NCI-H2196 treated with DMSO at 0.1 percent for 48 hours (cell line): ENCODE data around the gene CEP192.
"Not testable (repeated sequence)": the region's sequence is repeated elsewhere in the genome, so short reads cannot be mapped to it uniquely, and the experiment has no call there.

Experiments
- DNase-seq: peaks from one replicate; lab custom pipeline; 2025; ENCODE audit not compliant: unreplicated experiment; lab: John Stamatoyannopoulos, UW

CEP192 gene

DNA sequence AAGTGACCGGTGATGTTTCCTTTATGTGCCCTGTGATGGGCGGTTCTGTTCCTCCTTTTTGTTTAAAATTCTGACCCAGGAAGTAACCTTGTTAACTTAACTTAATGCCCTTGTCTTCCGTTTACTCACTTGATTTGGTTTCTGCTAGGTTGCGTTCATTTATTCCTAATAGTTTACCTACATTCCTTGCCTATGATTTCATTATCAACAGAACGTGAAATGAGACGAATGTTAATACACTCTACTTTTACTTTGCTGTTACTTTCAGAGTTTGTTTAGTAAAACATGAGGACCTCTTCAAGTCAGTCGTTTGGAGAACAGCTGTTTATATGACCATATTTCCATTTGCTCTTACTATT is 638 bp downstream of the CEP192 start:
- no peak for DNase-seq

DNA sequence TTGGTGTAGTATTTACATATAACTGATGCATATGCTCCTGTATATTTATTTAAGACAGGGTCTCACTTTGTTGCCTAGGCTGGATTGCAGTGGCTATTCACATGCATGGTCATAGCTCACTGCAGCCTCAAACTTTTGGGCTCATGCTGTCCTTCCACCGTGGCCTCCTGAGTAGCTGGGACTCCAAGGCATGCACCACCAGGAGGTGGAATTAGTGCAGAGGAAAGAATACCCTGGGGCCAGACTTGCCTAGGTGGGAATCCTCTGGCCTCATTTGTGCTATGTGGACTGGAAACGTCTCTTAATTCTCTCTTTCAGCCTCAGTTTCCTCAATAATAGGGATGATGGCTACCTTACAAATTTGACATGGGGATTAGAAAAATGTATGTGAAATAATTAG is 2.3 kb downstream of the CEP192 start:
- DNase-seq: no peak

DNA sequence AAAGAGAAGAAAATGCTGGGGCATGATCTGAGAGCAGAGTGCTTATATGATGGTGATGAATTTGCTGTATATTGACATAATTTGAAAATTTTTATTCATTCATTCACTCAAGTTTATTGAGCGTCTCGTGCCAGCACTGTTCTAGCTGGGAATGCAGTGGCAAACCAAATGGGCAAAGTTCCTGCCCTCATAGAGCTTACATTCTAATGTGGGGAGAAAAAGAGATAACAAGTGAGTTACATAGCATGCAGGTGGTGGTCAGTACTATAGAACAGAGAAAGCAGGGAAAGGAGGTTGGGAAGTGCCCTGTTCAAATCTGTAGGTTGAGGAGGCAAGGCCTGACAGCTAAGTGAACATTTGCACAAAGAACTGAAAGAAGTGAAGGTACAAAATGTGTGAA is 4.3 kb downstream of the CEP192 start:
- no peak for DNase-seq

DNA sequence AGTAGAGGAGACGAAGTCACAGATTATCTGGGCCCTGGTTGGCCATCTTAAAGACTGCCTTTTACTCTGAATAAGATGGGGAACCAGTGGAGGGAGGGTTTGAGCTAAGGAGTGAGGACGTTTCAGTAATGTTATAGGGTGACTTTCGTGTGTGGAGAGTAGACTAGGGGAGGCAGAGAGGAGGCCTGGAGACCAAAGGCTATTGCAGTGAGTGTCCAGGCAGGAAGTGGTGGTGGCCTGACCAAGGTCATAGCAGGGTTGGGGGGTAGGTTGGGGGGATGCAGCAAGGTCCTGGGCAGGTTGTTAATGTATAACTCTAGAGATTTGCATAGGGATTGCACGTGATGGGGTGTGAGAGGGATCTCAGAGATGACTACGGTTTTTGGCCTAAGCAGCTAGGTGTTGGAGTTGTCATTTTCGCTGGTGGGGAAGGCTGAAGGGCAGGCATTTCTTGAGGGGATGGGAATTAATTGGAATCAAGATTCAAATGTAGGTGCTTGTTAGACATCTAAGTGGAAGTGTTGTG is 4.9 kb downstream of the CEP192 start:
- no peak for DNase-seq

DNA sequence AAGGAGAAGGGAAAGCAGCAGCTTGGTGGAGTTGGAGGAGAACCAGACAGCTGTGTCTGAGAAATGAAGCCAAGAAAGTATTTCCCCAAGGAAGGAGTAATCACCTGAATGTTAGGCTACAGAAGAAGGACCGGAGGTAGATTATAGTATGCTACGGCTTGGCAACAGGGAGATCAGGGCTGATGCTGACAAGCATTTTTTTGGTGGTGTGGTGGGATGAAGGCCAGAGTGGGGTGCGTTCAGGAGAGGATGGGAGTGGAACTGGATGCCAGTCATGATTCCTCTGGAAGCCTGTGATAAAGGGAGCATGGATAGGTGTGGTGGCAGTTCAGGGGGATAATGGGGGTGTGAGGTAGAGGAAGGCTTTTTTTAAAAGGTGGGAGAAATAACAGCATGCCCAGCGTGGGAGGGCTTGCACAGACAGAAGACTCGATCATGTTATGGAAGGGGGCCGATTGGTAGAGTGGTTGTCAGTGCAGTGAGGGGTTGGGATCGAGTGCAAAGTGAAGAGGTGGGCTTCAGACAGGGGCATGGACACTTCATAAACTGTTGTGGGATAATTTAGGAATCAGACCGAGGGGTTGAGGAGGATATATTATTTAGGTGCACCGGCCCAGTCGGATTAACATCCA is 5.6 kb downstream of the CEP192 start:
- no peak for DNase-seq

DNA sequence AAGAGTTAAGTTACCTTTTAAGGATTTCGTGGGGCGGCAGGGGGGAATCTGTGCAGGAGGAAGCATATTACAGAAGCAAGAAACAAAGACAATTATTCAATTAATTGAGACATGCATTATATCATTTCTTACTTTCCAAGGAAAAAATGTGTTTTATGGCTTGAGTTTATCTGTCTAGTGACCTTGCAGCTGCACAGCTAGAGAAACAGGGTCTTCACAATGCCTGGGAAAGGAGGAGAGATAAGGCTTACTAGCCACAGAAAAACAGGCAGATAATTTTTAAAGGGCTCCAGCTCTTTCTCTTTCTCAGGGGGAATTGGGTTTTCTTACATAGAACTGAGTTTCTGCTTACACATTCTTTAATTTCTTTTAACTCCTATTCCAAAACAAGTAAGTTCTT is 6.2 kb downstream of the CEP192 start:
- DNase-seq: not testable (repeated sequence)

DNA sequence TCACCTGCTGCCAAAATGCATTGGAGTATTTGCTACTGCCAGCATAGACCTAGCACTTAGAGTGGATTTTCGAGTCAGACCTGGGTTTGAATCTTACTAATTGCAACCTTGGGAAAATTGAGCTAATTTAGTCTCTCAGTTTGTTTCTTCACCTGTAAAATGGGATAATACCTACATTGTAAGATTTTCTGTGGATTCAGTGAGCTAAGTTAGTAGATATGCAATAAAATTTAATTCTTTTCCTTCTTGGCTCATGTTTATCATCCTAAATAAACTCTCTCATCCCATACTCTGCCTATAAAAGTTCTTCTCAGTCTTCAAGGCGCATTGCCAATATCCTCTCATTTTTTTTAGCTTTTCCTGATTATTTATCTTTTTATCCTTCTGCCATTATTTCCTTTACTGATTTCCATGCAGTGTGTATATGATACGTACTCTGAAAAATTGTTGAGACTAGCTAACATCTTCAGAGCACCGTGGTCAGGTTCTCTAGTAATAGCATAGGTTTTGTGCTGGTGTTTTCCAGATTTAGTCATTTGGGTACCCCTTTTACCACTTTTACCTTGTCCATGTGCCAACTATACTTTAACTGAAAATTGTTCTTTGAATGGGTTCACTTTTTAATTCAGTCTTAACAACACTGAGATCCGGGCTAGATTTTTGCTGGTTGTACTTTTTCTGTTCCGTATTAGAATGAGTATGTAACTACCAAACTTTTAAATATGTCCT is 7.3 kb downstream of the CEP192 start:
- DNase-seq: no peak

DNA sequence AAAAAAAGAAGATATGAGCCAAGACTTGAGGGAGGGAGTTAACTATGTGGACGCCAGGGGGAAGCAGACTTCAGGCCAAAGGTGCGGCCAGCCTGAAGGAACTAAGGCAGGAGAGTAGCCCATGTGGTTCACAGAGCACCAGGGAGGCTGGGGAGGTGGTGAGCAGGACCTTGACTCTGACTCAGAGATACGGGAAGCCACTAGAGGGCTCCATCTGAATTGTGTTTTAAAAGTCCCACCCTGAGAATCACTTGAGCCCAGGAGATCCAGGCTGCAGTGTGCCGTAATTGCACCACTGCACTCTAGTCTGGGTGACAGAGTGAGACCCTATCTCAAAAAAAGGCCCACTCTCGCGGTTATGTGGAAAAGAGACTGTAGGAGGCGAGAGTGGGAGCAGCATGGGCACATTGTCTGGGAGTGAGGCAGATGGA is 12.3 kb downstream of the CEP192 start:
- DNase-seq: peak; percentile 23

DNA sequence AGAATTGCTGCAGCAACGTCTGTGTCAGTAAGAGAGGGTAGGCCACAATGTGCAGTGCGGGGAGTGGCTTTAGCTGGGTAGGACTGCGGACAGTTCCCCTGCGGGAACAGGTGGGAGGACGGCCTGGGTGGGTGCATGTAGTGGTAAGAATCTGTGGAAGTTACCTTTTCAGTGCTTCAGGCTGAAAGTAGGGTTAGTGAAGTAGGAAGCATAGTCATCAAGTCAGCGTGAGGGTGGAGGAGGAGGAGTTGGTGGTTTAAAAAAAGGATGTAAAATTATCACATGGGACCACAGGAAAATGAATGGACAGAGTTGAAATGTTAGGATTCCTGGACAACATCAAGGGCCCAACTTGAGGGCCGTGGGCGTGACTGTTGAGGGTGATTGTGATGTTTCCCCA is 13.2 kb downstream of the CEP192 start:
- DNase-seq: no peak

DNA sequence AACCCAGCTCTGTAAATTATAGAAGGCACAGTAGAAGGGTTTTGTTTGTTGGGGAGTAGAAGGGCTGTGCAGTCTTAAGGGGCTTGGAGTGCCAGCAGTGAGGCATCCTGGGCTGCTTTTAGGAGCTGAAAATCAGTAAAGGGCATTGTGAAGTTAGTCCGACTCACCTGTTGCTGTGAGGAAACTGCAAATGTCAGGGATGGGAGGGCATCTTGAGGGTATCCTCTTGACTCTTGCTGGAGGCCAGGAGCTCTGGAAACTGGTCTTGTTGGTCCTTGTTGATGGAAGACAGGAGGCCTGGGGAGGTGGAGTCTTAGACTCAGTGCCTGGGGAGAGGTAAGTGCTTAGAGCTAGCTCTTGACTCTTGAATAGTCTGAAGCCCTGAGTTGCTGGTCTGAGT is 14.1 kb downstream of the CEP192 start:
- no peak for DNase-seq

DNA sequence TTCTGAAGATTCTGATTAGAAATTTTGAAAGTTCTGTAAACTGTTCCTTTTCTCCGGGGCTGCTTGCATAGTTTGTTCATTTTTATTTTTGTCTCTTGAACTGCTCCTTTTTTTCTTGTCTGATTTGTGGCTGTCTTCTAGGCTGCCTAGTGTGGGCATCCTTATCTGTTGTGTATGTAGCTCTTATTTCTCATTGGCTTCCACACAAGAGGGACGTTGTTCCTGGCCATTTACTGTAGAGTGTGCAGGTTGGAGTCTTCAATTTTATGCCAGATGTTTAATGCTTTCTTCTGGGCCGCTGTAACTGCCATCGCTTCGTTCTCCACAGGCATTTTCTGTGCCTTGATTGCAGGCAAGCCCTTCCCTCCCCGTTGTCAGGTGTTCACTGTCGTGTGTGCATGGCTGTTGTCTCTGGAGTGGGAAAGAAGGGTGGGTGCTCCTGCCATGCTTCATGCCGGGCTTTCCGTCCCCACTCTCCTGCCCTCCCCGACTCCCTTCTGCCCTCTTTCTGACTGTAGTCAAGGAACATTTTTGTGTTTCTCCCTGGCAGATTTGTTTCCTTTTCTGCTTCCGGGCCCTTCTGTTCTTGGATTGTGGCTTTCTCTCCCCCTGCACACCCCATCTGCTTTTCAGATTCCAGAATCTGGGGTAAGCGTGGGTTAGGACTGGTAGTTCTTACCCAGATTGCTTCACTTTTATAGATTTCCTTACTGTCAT is 15.5 kb downstream of the CEP192 start:
- DNase-seq: no peak

DNA sequence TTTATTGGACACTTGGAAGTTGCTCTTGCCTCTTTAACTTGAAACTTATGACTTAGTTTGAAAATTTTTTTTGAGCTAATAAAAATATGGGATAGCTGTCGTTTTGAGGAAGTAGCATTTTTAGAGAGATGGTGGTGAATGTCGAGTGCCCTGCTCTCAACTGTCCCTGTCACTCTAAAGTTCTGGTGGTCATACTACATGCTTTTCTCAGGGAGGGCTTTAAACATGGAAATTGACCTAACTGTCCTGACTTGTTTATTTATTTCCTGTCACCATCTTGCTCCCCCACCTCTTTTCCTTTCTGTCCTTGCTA is 16.0 kb downstream of the CEP192 start:
- DNase-seq: no peak

DNA sequence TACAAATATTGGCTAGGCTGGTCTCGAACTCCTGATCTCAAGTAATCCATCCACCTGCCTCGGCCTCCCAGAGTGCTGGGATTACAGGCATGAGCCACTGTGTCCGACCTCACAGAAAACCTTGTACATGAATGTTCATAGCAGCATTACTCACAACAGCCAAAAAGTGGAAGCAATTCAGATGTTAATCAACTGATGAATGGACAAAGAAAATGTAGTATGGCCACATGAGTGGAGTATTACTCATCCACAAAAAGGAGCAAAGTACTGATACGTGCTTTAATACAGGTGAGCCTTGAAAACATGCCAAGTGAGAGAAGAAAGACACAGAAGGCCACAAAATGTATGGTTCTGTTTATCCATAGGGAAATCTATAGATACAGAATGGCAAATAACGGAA is 20.6 kb downstream of the CEP192 start:
- no peak for DNase-seq

DNA sequence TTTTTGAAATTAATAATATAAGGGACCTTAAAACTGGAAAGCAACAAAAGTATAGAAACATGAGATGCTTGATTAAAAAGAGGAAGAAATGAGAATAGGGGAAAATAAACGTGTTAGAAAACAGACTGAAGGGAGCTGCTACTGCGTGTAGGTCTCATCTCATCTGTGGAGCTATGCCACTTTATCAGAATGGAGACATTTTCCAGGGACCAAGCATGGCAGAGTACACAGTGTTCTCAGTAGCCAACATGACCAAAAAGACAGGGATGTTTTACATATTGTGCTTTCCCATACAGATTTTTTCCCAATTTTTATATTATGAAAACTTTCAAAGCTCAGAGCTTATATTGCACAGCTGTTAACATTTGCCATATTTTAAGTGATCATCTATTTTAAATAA is 23.1 kb downstream of the CEP192 start:
- no peak for DNase-seq

DNA sequence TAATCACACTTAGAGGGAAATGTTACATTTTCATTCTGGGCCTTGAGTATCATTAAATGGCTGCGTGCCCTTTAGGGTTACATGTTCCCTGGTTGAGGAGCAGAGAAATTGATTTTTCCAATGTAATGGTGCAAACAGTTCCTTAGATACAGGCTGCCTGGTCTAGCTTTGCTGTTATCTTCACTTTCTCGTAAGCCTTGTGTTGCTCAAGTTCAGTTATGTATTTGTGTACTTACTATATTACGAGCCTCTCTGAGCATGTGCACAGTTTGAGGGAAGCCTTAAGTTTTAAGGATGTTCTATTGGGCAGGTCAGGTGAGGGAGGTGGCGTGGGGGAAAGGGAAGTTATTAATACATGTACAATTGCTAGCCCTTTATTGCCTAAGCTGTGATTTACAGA is 23.7 kb downstream of the CEP192 start:
- no peak for DNase-seq

DNA sequence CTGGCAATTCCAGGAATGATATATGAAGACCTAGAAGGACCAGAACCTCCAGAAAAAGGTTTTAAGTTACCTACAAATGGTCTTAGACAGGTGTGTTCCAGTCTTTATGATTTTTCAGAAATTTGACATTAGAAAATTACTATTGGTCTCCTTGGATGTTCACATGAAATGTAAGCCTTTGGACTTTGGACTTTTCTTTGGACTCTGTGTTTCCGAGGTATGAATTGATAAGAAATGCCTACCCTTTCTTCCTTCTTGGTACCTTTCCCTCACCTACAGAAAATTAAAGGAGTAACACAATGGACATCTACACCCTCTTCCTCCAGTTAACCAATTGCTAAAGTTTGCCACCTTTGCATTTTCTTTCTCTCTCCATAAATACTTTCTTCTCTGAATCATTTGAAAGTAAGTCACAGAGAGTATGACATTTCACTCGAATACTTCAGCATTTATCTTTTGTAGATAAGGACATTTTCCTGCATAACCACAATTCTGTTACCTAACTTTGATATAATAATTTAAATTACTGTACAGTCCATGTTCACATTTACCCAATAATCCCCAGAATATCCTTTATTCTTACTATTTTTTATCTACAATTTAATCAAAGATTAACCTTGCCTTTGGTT is 26.2 kb downstream of the CEP192 start:
- DNase-seq: no peak

DNA sequence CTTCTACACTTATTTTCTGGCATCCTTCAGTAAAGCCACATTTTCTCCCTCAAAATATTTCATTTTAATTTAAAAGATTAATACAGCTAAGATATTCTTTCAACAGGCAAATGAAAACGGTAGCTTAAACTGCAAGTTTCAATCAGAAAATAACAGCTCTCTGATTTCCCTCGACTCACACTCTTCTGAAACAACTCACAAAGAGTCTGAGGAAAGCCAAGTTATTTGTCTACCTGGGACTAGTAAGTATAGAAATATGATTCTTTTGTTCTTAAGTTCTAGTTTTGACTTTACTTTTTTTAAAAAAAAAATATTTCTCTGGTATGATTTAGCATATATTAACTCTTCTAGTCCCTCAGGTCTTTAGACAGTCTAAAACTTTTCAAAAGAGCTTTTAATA is 27.2 kb downstream of the CEP192 start:
- DNase-seq: no peak

DNA sequence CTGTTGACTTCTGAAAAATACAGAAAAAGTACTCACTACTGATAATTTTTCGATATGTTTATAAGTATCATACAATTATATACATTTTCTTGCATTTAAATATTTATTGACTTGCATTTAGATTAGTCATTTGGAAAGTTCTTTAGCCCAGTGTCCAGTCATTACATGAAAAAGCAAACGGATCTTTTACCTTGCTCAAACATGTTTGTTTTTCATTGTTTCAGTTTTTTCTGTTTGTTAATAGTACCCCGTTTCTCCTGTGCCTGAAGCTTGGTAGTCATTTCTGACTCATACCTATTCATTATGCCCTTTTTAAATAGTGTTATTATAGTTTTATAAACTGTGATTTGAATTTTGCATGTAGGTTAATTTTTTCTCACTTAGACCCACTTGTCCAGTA is 28.1 kb downstream of the CEP192 start:
- DNase-seq: no peak

DNA sequence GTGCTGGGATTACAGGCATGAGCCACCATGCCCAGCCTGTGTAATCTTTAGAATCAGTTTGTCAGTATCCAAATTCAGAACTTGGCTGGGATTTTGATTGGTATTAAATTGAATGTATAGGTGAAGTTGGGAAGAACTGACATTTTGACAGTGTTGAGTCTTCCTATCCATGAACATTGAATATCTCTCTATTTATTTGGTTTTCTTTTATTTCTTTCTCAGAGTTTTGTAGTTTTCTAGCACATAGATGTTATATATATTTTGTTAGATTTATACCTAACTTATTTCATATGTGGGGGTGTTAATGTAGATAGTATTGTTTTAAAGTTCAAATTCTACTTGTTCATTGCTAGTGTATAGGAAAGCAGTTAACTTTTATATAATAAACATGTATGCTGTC is 31.5 kb downstream of the CEP192 start:
- no peak for DNase-seq

DNA sequence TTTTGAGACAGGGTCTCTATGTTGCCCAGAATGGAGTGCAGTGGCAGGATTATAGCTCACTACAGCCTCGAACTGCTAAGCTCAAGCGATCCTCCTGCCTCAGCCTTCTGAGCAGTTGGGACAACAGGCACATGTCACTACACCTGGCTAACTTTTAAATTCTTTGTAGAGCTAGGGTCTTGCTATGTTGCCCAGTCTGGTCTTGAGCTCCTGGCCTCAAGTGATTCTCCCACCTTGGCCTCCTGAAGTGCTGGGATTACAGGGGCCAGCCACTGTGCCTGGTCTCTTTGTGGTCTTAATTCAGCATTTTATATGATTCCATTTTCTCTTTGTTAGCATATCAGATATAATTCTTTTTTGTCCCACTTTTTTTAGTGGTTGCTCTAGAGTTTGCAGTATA is 34.1 kb downstream of the CEP192 start:
- DNase-seq: no peak

DNA sequence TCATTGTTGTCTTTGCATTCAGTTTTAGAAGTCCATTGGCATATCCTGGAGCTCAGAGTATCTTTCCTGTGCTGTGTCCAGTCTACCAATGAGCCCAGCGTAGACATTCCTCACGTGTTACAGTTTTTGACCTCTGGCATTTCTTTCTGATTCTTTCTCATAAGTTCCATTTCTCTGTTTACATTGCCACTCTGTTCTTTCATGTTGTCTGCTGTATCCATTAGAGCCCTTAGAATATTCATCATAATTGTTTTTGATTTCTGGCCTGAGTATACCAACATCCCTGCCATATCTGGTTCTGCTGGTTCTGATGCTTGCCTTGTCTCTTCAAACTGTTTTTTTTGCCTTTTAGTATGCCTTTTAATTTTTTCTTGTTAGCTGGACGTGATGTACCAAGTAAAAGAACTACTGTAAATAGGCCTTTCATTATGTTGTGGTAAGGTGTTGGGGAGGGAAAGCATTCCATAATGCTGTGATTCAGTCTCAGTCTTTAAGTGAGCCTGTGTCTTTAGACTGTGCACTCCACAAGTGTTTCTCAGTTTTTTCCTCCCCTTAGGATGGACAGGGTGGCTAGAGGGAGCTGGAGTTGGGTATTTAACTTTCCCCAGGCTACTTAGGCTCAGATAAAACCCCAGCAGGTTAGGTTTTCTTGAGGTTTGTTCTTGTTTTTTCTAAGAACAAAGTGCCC is 35.6 kb downstream of the CEP192 start:
- no peak for DNase-seq
